AG09309 (cell line): Measurements from ENCODE around the gene NDRG3.
"Not testable (repeated sequence)": the region's sequence is repeated elsewhere in the genome, so short reads cannot be mapped to it uniquely, and the experiment has no call there.

Experiments used
- DNase-seq: peaks from one replicate; pipeline ENCODE4 v3.0.0-alpha.2; 2010; ENCODE audit warnings: low read depth
- H3K4me3 ChIP-seq: 2 replicates; pipeline ENCODE4 v1.5.1; 2011; ENCODE audit warnings: mild to moderate bottlenecking, low read depth, low read length, moderate library complexity; ENCODE audit not compliant: control insufficient read depth
- TF ChIP-seq, protein P1 (sequence below): IDR thresholded peaks from 2 replicates; pipeline ENCODE4 v1.5.1; 2011; ENCODE audit warnings: mild to moderate bottlenecking, low read depth, low read length, inconsistent platforms; ENCODE audit not compliant: insufficient read depth, control insufficient read depth; ENCODE audit errors: missing control alignments

NDRG3 gene

DNA sequence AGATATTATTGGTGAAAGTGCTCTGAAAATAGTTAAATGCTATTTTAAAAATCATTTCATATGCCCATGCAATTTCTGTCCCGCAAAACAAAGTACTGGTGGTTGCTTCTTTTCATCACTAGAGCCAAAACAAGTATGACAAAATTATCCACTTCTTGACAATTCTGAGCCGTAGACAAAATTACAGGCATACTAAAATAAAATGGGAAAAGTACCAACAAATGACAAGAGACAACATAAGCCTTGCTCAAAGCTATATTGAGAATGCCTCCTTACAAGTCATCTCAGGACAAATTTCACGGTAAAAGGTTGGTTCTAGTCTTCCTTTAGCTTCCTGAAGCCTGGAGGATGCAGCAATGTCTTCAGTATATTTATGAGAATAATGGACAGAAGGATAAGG, 28.9 kb downstream of the NDRG3 start:
- no peak for DNase-seq
- TF ChIP-seq, protein P1, sequence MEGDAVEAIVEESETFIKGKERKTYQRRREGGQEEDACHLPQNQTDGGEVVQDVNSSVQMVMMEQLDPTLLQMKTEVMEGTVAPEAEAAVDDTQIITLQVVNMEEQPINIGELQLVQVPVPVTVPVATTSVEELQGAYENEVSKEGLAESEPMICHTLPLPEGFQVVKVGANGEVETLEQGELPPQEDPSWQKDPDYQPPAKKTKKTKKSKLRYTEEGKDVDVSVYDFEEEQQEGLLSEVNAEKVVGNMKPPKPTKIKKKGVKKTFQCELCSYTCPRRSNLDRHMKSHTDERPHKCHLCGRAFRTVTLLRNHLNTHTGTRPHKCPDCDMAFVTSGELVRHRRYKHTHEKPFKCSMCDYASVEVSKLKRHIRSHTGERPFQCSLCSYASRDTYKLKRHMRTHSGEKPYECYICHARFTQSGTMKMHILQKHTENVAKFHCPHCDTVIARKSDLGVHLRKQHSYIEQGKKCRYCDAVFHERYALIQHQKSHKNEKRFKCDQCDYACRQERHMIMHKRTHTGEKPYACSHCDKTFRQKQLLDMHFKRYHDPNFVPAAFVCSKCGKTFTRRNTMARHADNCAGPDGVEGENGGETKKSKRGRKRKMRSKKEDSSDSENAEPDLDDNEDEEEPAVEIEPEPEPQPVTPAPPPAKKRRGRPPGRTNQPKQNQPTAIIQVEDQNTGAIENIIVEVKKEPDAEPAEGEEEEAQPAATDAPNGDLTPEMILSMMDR = no peak
- H3K4me3 ChIP-seq = no peak overlapping the region

DNA sequence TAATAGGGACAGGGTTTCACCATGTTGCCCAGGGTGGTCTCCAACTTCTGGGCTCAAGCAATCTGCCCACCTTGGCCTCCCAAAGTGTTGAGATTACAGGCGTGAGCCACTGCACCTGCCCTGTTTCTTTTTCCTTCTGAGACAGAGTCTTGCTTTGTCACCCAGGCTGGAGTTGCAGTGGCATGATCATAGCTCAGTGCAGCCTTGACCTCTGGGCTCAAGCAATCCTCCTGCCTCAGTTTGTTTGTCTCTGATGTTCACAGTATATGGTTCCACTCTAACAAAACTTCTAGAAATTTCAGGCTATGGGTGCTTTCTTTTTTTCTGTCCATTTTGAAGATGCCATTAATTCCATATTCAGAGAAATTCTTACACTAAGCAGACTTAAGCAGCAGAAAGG, 33.1 kb downstream of the NDRG3 start:
- no peak for DNase-seq
- no peak overlapping the region for H3K4me3 ChIP-seq
- TF ChIP-seq, protein P1 = no peak

DNA sequence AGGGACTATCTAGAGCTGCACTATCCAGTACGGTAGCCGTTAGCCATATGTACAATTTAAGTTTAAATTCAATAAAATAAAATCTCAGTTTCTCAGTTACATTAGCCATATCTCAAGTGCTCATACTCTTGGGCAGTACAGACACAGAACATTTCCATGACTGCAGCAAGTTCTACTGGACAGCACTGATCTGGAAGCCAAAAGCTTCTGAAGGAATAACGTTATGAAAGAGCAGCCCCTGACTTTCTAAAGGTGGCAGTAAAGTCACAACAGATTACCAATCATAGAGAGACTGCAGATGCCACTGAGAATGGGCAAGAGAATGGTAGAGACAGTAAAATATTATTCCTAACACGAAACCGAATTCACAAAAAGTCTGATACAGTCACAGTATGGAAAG, 36.8 kb downstream of the NDRG3 start:
- no peak overlapping the region for H3K4me3 ChIP-seq
- TF ChIP-seq, protein P1 = no peak
- DNase-seq = no peak

DNA sequence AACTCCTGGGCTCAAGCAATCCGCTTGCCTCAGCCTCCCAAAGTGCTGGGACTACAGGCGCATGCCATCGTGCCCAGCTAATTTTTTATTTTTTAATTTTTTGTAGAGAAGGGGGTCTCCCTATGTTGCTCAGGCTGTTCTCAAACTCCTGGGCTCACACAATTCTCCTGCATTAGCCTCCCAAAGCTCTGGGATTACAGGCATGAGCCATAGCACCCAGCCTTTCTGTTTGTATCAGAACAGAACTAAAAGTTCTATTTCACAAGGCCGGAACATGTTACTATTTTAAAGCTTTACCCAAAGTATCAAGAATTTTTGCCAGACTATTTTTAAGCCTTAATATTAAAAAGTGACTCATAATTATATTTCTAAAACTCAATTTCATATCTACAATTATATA, 42.4 kb downstream of the NDRG3 start:
- no peak for DNase-seq
- no peak overlapping the region for H3K4me3 ChIP-seq
- TF ChIP-seq, protein P1 = no peak

DNA sequence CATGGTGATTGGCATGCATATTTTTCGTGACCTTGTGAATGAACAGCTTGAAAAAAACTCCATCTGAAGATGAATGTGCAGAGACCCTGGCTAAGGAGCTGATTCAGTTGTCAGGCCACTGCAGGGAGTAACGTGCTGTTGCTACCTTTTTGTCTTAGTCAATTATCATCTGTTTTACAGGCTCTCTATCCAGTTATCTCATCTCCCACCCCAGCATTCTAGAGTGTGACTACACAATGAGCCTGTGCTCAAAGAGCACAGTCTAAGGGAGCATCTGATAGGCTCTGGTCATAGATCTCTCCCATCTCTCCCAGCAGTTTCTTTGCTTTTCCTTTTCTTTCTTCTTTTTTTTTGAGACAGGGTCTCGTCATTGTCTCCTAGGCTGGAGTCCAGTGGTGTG, 45.5 kb downstream of the NDRG3 start:
- DNase-seq = no peak
- TF ChIP-seq, protein P1 = no peak
- H3K4me3 ChIP-seq = no peak overlapping the region

DNA sequence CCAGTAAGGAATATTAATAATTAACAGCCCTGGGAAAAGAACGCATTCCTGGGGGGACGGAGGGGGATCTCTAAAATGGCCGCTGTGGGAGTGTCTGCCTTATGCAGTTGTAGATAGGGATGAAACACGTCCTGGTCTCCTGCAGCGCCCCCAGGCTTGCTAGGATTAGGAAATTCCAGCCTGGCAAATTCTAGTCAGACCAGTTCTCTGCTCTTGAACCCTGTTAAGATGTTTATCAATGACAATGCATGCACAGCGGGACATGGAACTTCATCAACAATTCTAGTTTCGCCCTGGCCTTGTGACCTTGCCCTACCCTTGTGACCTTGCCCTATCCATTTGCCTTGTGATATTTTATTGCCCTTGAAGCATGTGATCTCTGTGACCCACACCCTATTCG, 50.4 kb downstream of the NDRG3 start:
- not testable (repeated sequence) for DNase-seq, H3K4me3 ChIP-seq

DNA sequence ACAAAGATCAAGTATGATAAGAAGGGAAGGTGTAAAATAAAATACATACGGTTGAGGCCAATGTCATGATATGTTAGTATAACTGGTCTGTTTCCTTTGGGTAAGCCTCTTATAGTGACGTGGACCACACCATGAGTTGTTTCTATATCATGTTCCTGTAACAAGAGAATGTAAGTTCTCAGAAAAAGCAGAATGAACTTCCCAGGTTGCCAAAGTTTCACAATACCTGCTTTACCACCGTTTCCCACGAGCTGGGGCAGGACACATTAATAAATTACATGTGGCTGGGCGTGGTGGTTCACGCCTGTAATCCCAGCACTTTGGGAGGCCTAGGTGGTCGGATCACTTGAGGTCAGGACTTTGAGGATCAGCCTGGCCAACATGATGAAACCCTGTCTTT, 57.3 kb downstream of the NDRG3 start:
- no peak for DNase-seq
- H3K4me3 ChIP-seq = no peak overlapping the region
- TF ChIP-seq, protein P1 = no peak
